Endodermal cell (in vitro differentiated cells): ENCODE results near the gene ELAVL2. TPM values are rescaled to one million over a fixed set of nuclear protein-coding genes. Genes with fewer than 3 reads are reported as not detected.
"Not testable (repeated sequence)": the region's sequence is repeated elsewhere in the genome, so short reads cannot be mapped to it uniquely, and the experiment has no call there.

Experiments used
- DNase-seq: peaks from one replicate; pipeline ENCODE4 v3.0.0-alpha.2; 2017
- H3K27ac ChIP-seq: 2 replicates; pipeline ENCODE4 v1.5.1; 2013; ENCODE audit warnings: mild to moderate bottlenecking, low read depth, low read length, moderate library complexity
- H3K27me3 ChIP-seq: 2 replicates; pipeline ENCODE4 v1.6.1; 2013; ENCODE audit warnings: mild to moderate bottlenecking, low read length, moderate library complexity; ENCODE audit not compliant: insufficient read depth, control insufficient read depth, poor library complexity, severe bottlenecking
- H3K36me3 ChIP-seq: 2 replicates; pipeline ENCODE4 v1.7.0; 2013; ENCODE audit warnings: mild to moderate bottlenecking, low read length, moderate library complexity; ENCODE audit not compliant: control insufficient read depth, insufficient read depth
- H3K4me1 ChIP-seq: one replicate; pipeline ENCODE4 v1.7.0; 2013; ENCODE audit warnings: low read length; ENCODE audit not compliant: control insufficient read depth, insufficient read depth
- H3K4me3 ChIP-seq: 2 replicates; pipeline ENCODE4 v1.5.1; 2013; ENCODE audit warnings: mild to moderate bottlenecking, low read length, moderate library complexity
- H3K9ac ChIP-seq: 2 replicates; pipeline ENCODE4 v1.6.1; 2013; ENCODE audit warnings: mild to moderate bottlenecking, low read length, moderate library complexity; ENCODE audit not compliant: poor library complexity, severe bottlenecking; ENCODE audit errors: extremely low read depth
- H3K9me3 ChIP-seq: 2 replicates; pipeline ENCODE4 v1.6.1; 2013; ENCODE audit warnings: mild to moderate bottlenecking, low read length, moderate library complexity; ENCODE audit not compliant: control insufficient read depth
- H3K27ac Mint-ChIP-seq: 2 replicates; pipeline ENCODE4 v1.8.0; 2020; ENCODE audit warnings: mixed read lengths
- H3K27me3 Mint-ChIP-seq: 2 replicates; pipeline ENCODE4 v1.8.0; 2021; ENCODE audit warnings: mild to moderate bottlenecking, mixed read lengths; ENCODE audit not compliant: insufficient read depth
- H3K36me3 Mint-ChIP-seq: 2 replicates; pipeline ENCODE4 v1.8.0; 2020; ENCODE audit warnings: low read depth, mixed read lengths
- H3K4me1 Mint-ChIP-seq: 2 replicates; pipeline ENCODE4 v1.8.0; 2020; ENCODE audit warnings: mixed read lengths
- H3K4me3 Mint-ChIP-seq: 2 replicates; pipeline ENCODE4 v1.8.0; 2020; ENCODE audit warnings: mild to moderate bottlenecking, moderate library complexity, mixed read lengths
- H3K9me3 Mint-ChIP-seq: 2 replicates; pipeline ENCODE4 v1.8.0; 2020; ENCODE audit warnings: mild to moderate bottlenecking, mixed read lengths
- WGBS, 2 experiments: methylation state at CpG; one replicate each; pipeline versions ENCODE4 v1.1.5 to v1.1.7; 2013; ENCODE audit warnings: missing lambda C conversion rate in 2 of 2, mixed read lengths in 1 of 2; ENCODE audit not compliant: insufficient coverage in 1 of 2, insufficient read length in 1 of 2; 5-methylcytosine and 5-hydroxymethylcytosine counted together
- total RNA-seq, 2 donors: library from RNA; stranded (reverse); fragmentation: NEBNext Ultra II Directional in 1 of 2; extraction: Animal tissue kit (Norgen Biotek cat#: 25700) in 1 of 2; gene quantifications; 2 replicates in 1 of 2; 3 replicates in 1 of 2; pipeline ENCODE4 v1.2.1, GENCODE V29; 2021
- TF ChIP-seq, protein P1 (sequence below): fragments of 200-600 bp; sonication (generic); conservative IDR thresholded peaks from 2 replicates; pipeline ENCODE4 v1.5.0; 2021; ENCODE audit warnings: antibody characterized with exemption, mild to moderate bottlenecking

Gene ELAVL2
- total RNA-seq, 2 donors from 2014 or later, result 4.7 to 6.2 TPM

DNA sequence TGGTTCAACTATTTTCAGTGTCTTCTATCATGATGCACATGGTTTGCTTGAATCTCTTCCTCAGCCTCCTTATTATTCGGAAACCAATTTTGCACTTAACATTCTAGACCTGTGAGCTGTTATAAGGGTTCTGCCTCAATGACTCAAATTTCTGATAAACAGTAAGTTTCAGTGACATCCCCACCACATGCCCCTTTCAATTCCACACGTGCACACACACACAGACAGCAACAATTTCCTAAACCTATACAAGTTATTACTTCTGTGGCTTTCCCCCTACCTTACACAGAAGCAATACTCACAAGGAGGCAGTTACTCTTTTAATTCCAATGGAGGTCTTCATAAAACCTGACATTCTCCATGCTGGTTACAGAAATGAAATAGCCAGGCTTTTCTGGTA lies 102.4 kb downstream of the ELAVL2 start:
- H3K9me3 ChIP-seq, result no peaks in the 10 kb centered on the region
- no peak overlapping the region for H3K27ac ChIP-seq
- no peaks in the 10 kb centered on the region for H3K36me3 Mint-ChIP-seq
- no peak overlapping the region for H3K9ac ChIP-seq
- no peak for DNase-seq
- H3K27me3 Mint-ChIP-seq, result no peaks in the 10 kb centered on the region
- peaks cover 4% of the 10 kb centered on the region for H3K4me1 Mint-ChIP-seq
- 90 to 93% methylated on average over 2 of the region's 2 CpGs for WGBS, 2 experiments
- H3K27ac Mint-ChIP-seq, result no peak overlapping the region
- H3K27me3 ChIP-seq, result no peaks in the 10 kb centered on the region
- H3K36me3 ChIP-seq, result no peaks in the 10 kb centered on the region
- no peaks in the 10 kb centered on the region for H3K4me1 ChIP-seq
- no peak overlapping the region for H3K4me3 Mint-ChIP-seq
- no peaks in the 10 kb centered on the region for H3K9me3 Mint-ChIP-seq
- TF ChIP-seq, protein P1, sequence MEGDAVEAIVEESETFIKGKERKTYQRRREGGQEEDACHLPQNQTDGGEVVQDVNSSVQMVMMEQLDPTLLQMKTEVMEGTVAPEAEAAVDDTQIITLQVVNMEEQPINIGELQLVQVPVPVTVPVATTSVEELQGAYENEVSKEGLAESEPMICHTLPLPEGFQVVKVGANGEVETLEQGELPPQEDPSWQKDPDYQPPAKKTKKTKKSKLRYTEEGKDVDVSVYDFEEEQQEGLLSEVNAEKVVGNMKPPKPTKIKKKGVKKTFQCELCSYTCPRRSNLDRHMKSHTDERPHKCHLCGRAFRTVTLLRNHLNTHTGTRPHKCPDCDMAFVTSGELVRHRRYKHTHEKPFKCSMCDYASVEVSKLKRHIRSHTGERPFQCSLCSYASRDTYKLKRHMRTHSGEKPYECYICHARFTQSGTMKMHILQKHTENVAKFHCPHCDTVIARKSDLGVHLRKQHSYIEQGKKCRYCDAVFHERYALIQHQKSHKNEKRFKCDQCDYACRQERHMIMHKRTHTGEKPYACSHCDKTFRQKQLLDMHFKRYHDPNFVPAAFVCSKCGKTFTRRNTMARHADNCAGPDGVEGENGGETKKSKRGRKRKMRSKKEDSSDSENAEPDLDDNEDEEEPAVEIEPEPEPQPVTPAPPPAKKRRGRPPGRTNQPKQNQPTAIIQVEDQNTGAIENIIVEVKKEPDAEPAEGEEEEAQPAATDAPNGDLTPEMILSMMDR, result no peak
- no peak overlapping the region for H3K4me3 ChIP-seq

DNA sequence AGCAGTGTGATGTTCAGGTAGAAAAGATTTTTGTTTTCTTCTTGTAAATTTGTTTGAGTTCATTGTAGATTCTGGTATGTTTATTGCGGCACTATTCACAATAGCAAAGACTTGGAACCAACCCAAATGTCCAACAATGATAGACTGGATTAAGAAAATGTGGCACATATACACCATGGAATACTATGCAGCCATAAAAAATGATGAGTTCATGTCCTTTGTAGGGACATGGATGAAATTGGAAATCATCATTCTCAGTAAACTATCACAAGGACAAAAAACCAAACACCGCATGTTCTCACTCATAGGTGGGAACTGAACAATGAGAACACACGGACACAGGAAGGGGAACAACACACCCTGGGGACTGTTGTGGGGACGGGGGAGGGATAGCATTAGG lies 103.0 kb downstream of the ELAVL2 start:
- not testable (repeated sequence) for H3K36me3 ChIP-seq, H3K36me3 Mint-ChIP-seq, H3K27ac ChIP-seq, H3K27me3 ChIP-seq, H3K4me3 ChIP-seq, H3K4me1 Mint-ChIP-seq, H3K9ac ChIP-seq, H3K4me3 Mint-ChIP-seq, H3K27me3 Mint-ChIP-seq, H3K4me1 ChIP-seq, H3K9me3 Mint-ChIP-seq, DNase-seq, H3K27ac Mint-ChIP-seq, H3K9me3 ChIP-seq
- WGBS, 2 experiments, result 92 to 100% methylated on average over 1 to 2 of the region's 4 CpGs

DNA sequence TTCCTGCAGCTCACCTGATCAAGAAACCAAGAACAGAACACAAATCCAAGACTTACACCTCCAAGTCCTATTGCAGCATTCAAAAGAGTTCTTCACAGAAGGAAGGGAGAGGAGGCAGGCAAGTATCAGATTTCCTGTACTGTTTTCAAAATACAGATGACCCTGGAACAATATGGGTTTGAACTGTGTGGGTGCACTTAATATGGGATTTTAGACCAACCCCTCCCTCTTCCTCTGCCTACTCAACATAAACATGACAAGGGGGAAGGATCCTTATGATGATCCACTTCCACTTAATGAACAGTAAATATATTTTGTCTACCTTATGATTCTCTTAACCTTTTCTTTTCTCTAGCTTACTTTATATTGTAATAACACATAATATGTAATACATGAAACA lies 104.6 kb downstream of the ELAVL2 start:
- Mint-ChIP-seq H3K9me3 (no peaks in the 10 kb centered on the region), H3K36me3 (no peaks in the 10 kb centered on the region), H3K4me1 (peaks cover 4% of the 10 kb centered on the region), H3K27me3 (no peaks in the 10 kb centered on the region), H3K4me3 (no peak overlapping the region), H3K27ac (no peak overlapping the region)
- DNase-seq, result no peak
- Histone ChIP-seq H3K4me1 (no peaks in the 10 kb centered on the region), H3K9me3 (no peaks in the 10 kb centered on the region), H3K36me3 (no peaks in the 10 kb centered on the region), H3K27me3 (no peaks in the 10 kb centered on the region), H3K27ac (no peak overlapping the region), H3K4me3 (no peak overlapping the region), H3K9ac (no peak overlapping the region)
- TF ChIP-seq, protein P1, result no peak

DNA sequence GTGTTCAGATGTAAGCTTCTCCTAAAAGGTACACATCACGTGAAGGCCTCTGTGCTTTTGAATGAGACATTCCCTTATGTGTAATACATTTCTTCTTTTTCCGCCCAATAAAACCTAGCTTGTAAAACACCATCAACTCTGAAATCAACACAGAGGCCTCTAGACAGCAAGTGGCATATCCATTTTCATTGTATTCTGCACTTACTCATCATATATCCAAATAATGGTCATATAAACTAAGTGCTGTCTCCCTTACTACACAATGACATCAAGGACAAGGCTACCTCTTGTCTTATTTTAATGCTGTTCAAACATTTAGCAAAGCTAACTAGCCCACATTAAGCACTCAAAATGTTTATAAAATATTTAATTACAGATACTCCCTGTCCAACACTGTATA lies 108.5 kb downstream of the ELAVL2 start:
- no peak for DNase-seq

More for the DNA sequence above, 108.5 kb downstream of the ELAVL2 start:
- Mint-ChIP-seq H3K9me3 (no peaks in the 10 kb centered on the region), H3K4me3 (no peak overlapping the region), H3K4me1 (peaks cover 4% of the 10 kb centered on the region), H3K27ac (no peak overlapping the region), H3K36me3 (no peaks in the 10 kb centered on the region), H3K27me3 (no peaks in the 10 kb centered on the region)
- TF ChIP-seq, protein P1, result no peak
- no peaks in the 10 kb centered on the region for H3K36me3 ChIP-seq
- no peak overlapping the region for H3K4me3 ChIP-seq
- 90 to 100% methylated on average over 2 of the region's 2 CpGs for WGBS, 2 experiments
- H3K27ac ChIP-seq, result no peak overlapping the region
- H3K4me1 ChIP-seq, result no peaks in the 10 kb centered on the region
- no peak overlapping the region for H3K9ac ChIP-seq
- H3K27me3 ChIP-seq, result no peaks in the 10 kb centered on the region
- H3K9me3 ChIP-seq, result no peaks in the 10 kb centered on the region
